ENCODE results near the gene BRCC3.

DNA sequence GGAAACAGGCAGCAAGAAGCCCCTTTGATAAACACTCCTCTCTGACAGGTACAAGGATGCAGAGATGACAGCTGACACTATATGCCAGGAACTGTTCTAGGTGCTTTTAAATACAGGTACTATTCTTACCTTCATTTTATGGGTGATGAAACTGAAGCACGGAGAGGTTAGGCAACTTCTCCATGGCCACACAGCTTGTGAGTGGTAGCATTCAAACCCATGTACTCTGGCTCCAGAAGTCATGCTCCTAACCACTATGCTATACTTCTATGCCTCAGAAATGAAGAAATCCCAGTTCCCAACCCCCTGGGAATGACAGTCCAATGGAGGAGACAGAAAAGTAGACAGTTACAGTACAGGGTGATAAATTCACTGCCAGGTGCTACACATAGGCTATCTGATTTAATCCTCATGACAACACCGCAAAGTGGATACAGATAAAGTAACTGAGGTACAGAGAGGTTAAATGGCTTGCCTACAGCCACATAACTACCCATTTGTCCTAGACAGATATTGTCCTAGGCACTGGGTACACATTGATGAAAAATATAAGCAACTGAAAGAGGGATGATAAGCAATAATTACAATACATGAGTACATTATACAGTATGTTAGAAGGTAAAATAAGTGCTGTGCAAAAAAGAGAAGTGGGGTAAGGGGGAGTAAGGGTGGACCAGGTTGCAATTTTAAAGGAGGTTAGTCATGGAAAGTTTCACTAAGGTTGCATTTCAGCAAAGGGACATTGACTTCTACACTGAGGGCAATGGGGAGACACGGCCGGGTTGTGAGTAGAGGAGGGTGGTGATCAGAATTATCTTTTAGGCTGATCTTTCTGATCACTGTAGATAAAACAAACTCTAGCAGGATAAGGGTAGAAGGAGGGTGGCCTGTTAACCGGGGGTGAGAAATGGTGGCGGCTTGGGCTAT, 47.1 kb upstream of the BRCC3 start:
- TF ChIP-seq OSR1 (CRISPR knock-in tag; IDR thresholded peaks at IDR 0.05): no peak
- no peak for TF ChIP-seq RARB (CRISPR knock-in tag; IDR thresholded peaks at IDR 0.05)
- TF ChIP-seq BACH2 (CRISPR knock-in tag; IDR thresholded peaks at IDR 0.05; ENCODE audit: borderline replicate concordance): no peak
- no peak for TF ChIP-seq PPARA (CRISPR knock-in tag; IDR thresholded peaks at IDR 0.05; ENCODE audit: borderline replicate concordance)
